Activated T-cell treated with anti-CD3 and anti-CD28 coated beads for 1 hour (primary cell): Measurements from ENCODE around the gene ELAVL2.

Experiments used
- DNase-seq: peaks from one replicate; pipeline ENCODE4 v3.0.0-alpha.2; 2020; ENCODE audit warnings: low read depth

Gene ELAVL2

GRCh38 chr9:23659346-23660006 lies 166.6 kb downstream of the ELAVL2 start:
- DNase-seq, result no peak

- DNase-seq, result no peak
Observed at GRCh38 chr9:23658376-23659258, 167.4 kb downstream of the ELAVL2 start.

GRCh38 chr9:23651051-23651450 lies 175.0 kb downstream of the ELAVL2 start:
- no peak for DNase-seq

- no peak for DNase-seq
Observed at GRCh38 chr9:23648651-23649050, 177.4 kb downstream of the ELAVL2 start.

- no peak for DNase-seq
Observed at GRCh38 chr9:23644896-23645295, 181.1 kb downstream of the ELAVL2 start.

DNA sequence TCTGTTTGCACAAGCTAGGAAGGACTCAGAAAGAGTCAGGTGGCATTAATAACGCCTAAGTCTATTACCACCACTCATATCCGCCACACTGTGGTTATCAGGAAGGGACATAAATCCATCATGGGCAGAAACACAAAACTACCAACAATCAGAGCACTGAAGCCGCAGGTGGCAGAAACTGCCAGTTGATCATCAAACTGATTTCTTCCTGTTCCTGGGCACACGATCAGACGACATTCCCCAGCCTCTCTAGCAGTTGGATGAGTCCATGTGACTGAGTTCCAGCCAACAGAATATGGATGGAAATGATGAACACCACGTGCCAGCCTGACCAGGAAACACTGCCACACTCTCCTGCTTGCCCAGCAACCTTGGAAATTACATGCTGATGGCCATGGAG lies 181.7 kb downstream of the ELAVL2 start:
- DNase-seq, result no peak

DNA sequence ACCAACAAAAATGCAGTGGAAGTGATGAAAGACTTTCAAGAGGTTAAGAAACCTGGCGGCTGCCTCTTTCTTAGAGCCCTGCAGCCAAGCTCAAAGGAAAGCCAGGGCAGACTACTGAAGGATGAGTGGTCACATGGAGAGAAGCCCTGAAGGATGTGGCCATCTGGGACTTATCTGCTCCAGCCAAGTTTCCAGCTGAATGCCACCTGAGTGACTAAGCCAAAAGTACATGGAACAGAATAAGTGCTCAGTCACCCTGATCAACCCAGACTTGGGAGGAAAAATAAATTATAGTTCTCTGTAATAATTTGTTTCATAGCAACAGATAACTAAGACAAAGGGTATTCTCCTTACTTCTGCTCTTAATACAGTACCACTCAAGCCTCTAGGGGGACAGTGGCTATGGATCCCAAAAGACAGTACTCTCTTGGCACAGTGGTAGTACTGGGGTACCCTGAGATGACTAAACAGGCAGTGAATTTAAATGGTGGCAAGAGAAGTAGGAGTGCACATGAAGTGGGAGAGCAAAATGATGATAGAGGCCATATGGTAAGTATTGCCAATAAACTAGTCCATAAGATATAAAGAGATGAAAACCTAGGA lies 182.3 kb downstream of the ELAVL2 start:
- DNase-seq, result no peak
